Measurements from ENCODE around the gene RIN2.

Gene RIN2

DNA sequence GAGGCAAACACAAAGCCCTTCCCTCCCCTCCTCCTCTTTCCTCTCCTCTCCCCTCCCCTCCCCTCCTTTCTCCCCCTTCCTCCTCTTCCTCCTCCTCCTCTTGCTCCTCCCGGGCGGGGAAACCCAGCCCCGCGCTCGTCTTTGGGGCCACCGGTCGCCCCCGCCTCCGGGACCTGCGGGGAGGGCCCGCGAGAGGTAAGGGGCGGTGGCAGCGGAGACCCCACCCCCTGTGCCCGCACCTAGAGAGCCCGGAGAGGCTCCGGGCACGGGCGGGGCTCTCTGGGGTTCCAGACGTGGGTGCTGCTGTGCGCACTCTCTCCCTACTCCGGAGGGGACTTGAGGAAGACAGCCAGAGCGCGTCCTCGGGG is at the start of gene RIN2:
Gene RIN2 (plus strand): TSS at position 126 of the 368 bp plus-strand sequence. CDS start 131,344 bp downstream, outside the sequence.
- no peak for DNase-seq

GRCh38 chr20:19709635-19710335 is 48.3 kb upstream of the RIN2 start:
- DNase-seq = no peak

GRCh38 chr20:19710336-19711120 is 47.5 kb upstream of the RIN2 start:
- no peak for DNase-seq

GRCh38 chr20:19711126-19711525 is 46.9 kb upstream of the RIN2 start:
- DNase-seq = no peak

DNA sequence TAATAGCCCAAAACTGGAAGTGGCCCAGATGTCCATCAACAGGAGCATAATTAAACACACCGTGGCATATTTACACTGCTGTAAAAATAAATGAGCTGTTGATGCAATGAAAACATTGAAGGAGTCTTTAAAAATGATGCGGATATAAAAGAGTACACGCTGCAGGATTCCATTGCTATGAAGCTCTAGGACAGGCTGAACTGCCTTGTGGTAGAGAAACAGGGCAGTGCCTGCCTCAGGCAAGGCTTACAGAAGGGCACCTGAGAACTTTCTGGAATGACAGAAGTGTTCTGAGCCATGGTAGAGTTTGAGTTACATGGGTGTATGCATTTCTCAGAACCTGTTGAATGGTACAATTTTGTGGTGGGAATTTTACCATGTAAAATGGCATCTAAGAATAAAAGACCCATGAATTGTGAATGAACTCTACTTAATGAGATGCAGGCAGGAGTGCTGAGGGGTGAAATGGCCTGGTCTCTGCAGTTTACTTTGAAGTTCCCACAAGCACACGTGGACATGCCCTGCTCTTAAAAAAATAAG is 45.3 kb upstream of the RIN2 start:
- DNase-seq = no peak

GRCh38 chr20:19713822-19714578 is 44.1 kb upstream of the RIN2 start:
- DNase-seq = no peak

- no peak for DNase-seq
Measured at GRCh38 chr20:19714579-19714840, 43.5 kb upstream of the RIN2 start.

- DNase-seq = no peak
Measured at GRCh38 chr20:19715986-19716385, 42.1 kb upstream of the RIN2 start.

GRCh38 chr20:19718880-19719279 is 39.2 kb upstream of the RIN2 start:
- no peak for DNase-seq

DNA sequence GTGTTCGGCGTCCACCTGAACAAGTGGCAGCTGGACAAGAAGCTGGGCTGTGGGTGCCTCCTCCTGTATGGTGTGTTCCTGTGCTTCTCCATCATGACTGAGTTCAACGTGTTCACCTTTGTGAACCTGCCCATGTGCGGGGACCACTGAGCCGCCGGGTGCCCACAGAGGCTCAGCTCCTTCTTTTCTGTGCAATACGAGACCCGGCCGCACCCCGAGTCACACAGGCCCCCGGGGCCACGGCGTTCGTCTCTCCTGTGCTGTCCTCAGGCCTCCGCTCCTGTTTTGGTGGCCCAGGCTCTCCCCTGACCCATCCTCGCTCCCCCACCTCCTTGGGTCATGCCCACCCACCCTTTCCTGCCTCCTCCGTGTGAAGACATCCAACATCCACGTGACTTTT is 37.1 kb upstream of the RIN2 start:
- no peak for DNase-seq

GRCh38 chr20:19723051-19723450 is 35.0 kb upstream of the RIN2 start:
- DNase-seq = no peak

- DNase-seq = no peak
Measured at GRCh38 chr20:19723813-19724430, 34.1 kb upstream of the RIN2 start.

GRCh38 chr20:19725373-19725772 is 32.7 kb upstream of the RIN2 start:
- DNase-seq = no peak

GRCh38 chr20:19725814-19726525 is 32.1 kb upstream of the RIN2 start:
- DNase-seq = no peak

- no peak for DNase-seq
Measured at GRCh38 chr20:19727251-19727847, 30.7 kb upstream of the RIN2 start.

- DNase-seq = no peak
Measured at GRCh38 chr20:19729672-19730071, 28.4 kb upstream of the RIN2 start.

GRCh38 chr20:19730706-19731105 is 27.4 kb upstream of the RIN2 start:
- no peak for DNase-seq

GRCh38 chr20:19734811-19735210 is 23.2 kb upstream of the RIN2 start:
- no peak for DNase-seq

DNA sequence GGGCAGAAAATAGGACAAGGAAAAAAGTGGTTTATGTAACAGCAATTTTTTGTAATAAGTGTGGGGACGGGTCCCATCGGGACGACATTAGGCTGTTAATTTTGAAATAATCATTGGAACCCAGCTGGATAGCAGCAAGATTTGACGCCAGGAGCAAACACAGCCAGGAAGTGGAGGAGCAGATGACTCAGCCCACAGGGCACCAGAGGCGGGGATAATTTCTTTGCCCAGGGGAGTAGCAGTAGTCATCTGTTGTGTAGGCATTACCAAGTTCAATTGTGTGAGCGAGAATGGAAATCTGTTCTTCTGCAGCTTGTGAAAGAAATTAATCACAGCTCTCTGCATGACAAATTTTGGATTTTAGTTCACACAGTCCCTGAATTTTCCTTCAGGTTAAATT is 22.6 kb upstream of the RIN2 start:
- no peak for DNase-seq

DNA sequence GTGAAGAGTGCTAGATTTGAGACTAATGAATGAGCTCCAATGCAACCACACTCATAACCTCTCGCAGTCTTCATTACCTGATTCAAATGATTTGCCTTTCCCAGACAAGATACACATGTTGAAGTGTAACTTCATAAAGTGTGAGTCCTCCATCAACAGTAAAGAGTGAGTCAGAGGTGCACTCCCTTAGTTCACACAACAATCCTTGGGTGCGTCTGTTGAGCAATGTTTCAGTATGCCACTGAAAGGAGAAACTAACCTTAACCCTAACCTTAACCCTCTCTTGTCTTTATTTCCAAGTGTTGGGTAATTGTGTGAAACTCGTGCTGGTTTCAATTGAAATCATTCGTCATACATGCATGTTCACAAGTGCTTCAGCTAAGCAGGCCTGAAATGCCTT is 21.0 kb upstream of the RIN2 start:
- DNase-seq = no peak

GRCh38 chr20:19738951-19739350 is 19.1 kb upstream of the RIN2 start:
- DNase-seq = no peak

GRCh38 chr20:19739351-19739750 is 18.7 kb upstream of the RIN2 start:
- DNase-seq = no peak

All from NCI-H187 (cell line).